Neural progenitor cell (in vitro differentiated cells): Measurements from ENCODE around the gene ATP5F1C. TPM values are rescaled to one million over a fixed set of nuclear protein-coding genes. Genes with fewer than 3 reads are reported as not detected.
"Not testable (repeated sequence)": the region's sequence is repeated elsewhere in the genome, so short reads cannot be mapped to it uniquely, and the experiment has no call there.

Experiments
- DNase-seq: peaks from one replicate; pipeline ENCODE4 v3.0.0-alpha.2; 2016; ENCODE audit warnings: low spot score
- H2AFZ ChIP-seq: fragments of 200-600 bp; sonication (generic); replicated peaks from 2 replicates; pipeline ENCODE4 v1.6.1; 2016; ENCODE audit warnings: antibody characterized with exemption
- H3F3A ChIP-seq: fragments of 200-600 bp; sonication (generic); 2 replicates; pipeline ENCODE4 v1.6.1; 2016; ENCODE audit warnings: antibody characterized with exemption, low read depth
- H3K27ac ChIP-seq: fragments of 200-600 bp; sonication (generic); 2 replicates; pipeline ENCODE4 v1.5.1; 2016; ENCODE audit warnings: mild to moderate bottlenecking
- H3K27me3 ChIP-seq: fragments of 200-600 bp; sonication (generic); 2 replicates; pipeline ENCODE4 v1.6.1; 2016; ENCODE audit warnings: mild to moderate bottlenecking, moderate library complexity
- H3K36me3 ChIP-seq: fragments of 200-600 bp; sonication (generic); 2 replicates; pipeline ENCODE4 v1.5.1; 2016
- H3K4me1 ChIP-seq: fragments of 200-600 bp; sonication (generic); 2 replicates; pipeline ENCODE4 v1.6.1; 2016; ENCODE audit warnings: mixed run types
- H3K4me2 ChIP-seq: fragments of 200-600 bp; sonication (generic); 2 replicates; pipeline ENCODE4 v1.6.1; 2016
- H3K4me3 ChIP-seq: fragments of 200-600 bp; sonication (generic); 2 replicates; pipeline ENCODE4 v1.5.1; 2016
- H3K79me2 ChIP-seq: fragments of 200-600 bp; sonication (generic); 2 replicates; pipeline ENCODE4 v1.6.1; 2016; ENCODE audit warnings: low read depth
- H3K9ac ChIP-seq: fragments of 200-600 bp; sonication (generic); 2 replicates; pipeline ENCODE4 v1.6.1; 2016
- H3K9me3 ChIP-seq: fragments of 200-600 bp; sonication (generic); 2 replicates; pipeline ENCODE4 v1.5.1; 2016; ENCODE audit warnings: low read depth
- H4K20me1 ChIP-seq: fragments of 200-600 bp; sonication (generic); 2 replicates; pipeline ENCODE4 v1.6.1; 2016; ENCODE audit warnings: low read depth
- H3K27ac Mint-ChIP-seq: 3 replicates; pipeline ENCODE4 v1.8.0; 2021; ENCODE audit warnings: mixed read lengths
- H3K27me3 Mint-ChIP-seq: 2 replicates; pipeline ENCODE4 v1.8.0; 2022; ENCODE audit warnings: low read depth, mild to moderate bottlenecking, inconsistent platforms, moderate library complexity, mixed read lengths; ENCODE audit not compliant: insufficient read depth
- H3K36me3 Mint-ChIP-seq: 3 replicates; pipeline ENCODE4 v1.8.0; 2021; ENCODE audit warnings: mixed read lengths
- H3K4me1 Mint-ChIP-seq: 3 replicates; pipeline ENCODE4 v1.8.0; 2021; ENCODE audit warnings: mixed read lengths
- H3K4me3 Mint-ChIP-seq: 3 replicates; pipeline ENCODE4 v1.8.0; 2021; ENCODE audit warnings: mild to moderate bottlenecking, moderate library complexity, mixed read lengths
- H3K9me3 Mint-ChIP-seq: 3 replicates; pipeline ENCODE4 v1.8.0; 2020; ENCODE audit warnings: mixed read lengths
- EZH2 ChIP-seq: fragments of 200-600 bp; sonication (generic); IDR thresholded peaks from 2 replicates; pipeline ENCODE4 v1.6.1; 2017; ENCODE audit warnings: antibody characterized with exemption, mild to moderate bottlenecking, moderate library complexity
- EZH2phosphoT487 ChIP-seq: fragments of 200-600 bp; sonication (generic); IDR thresholded peaks from 2 replicates; pipeline ENCODE4 v1.6.1; 2017; ENCODE audit warnings: antibody characterized with exemption
- total RNA-seq: library from RNA; depleted of rRNA; stranded (reverse); fragments of >200 nt; gene quantifications from 2 replicates; pipeline ENCODE4 v1.2.3, GENCODE V29; 2015; ENCODE audit warnings: low replicate concordance
- TF ChIP-seq, protein P1 (sequence below): fragments of 200-600 bp; sonication (generic); IDR thresholded peaks from 2 replicates; pipeline ENCODE4 v1.5.1; 2017; ENCODE audit warnings: antibody characterized with exemption, mild to moderate bottlenecking

ATP5F1C gene
- total RNA-seq, 1 donor from 2014 or later, result 466 TPM

DNA sequence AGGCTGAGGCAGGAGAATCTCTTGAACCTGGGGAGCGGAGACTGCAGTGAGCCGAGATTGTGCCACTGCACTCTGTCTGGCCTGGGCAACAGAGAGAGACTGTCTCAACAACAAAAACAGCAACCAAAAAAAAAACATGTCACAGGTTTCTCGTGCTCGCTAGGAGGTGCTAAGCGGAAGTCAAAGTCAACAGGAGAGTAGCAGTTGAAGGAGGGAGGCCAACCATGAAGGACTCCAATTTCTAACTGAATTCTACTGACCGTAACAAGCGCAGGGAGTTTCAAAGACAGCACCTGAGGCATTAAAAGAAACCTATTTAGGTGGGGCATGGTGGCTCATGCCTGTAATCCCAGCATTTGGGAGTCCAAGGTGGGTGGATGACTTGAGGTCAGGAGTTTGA lies 19.6 kb upstream of the ATP5F1C start:
- Histone ChIP-seq H3K27ac (no peak overlapping the region), H3F3A (no peaks in the 10 kb centered on the region), H4K20me1 (peaks cover 3% of the 10 kb centered on the region), H3K79me2 (no peaks in the 10 kb centered on the region), H2AFZ (no peak overlapping the region), H3K4me1 (no peaks in the 10 kb centered on the region), H3K4me2 (no peak overlapping the region), H3K9me3 (no peaks in the 10 kb centered on the region), H3K9ac (no peak overlapping the region), H3K4me3 (no peak overlapping the region), H3K36me3 (peaks cover 7% of the 10 kb centered on the region), H3K27me3 (no peaks in the 10 kb centered on the region)
- H3K36me3 Mint-ChIP-seq, result peaks cover 17% of the 10 kb centered on the region
- no peak for DNase-seq
- no peak overlapping the region for H3K27ac Mint-ChIP-seq
- no peak overlapping the region for H3K4me3 Mint-ChIP-seq
- peaks cover 4% of the 10 kb centered on the region for H3K4me1 Mint-ChIP-seq
- no peaks in the 10 kb centered on the region for H3K9me3 Mint-ChIP-seq
- TF ChIP-seq EZH2, result no peak
- no peak for TF ChIP-seq EZH2phosphoT487
- TF ChIP-seq, protein P1, sequence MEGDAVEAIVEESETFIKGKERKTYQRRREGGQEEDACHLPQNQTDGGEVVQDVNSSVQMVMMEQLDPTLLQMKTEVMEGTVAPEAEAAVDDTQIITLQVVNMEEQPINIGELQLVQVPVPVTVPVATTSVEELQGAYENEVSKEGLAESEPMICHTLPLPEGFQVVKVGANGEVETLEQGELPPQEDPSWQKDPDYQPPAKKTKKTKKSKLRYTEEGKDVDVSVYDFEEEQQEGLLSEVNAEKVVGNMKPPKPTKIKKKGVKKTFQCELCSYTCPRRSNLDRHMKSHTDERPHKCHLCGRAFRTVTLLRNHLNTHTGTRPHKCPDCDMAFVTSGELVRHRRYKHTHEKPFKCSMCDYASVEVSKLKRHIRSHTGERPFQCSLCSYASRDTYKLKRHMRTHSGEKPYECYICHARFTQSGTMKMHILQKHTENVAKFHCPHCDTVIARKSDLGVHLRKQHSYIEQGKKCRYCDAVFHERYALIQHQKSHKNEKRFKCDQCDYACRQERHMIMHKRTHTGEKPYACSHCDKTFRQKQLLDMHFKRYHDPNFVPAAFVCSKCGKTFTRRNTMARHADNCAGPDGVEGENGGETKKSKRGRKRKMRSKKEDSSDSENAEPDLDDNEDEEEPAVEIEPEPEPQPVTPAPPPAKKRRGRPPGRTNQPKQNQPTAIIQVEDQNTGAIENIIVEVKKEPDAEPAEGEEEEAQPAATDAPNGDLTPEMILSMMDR, result no peak
- H3K27me3 Mint-ChIP-seq, result no peaks in the 10 kb centered on the region

- Histone ChIP-seq H3K4me2 (no peak overlapping the region), H3K27me3 (no peaks in the 10 kb centered on the region), H3K9me3 (no peaks in the 10 kb centered on the region), H3K79me2 (no peaks in the 10 kb centered on the region), H2AFZ (no peak overlapping the region), H3K36me3 (no peaks in the 10 kb centered on the region), H3K9ac (no peak overlapping the region), H3K4me3 (no peak overlapping the region), H3K4me1 (no peaks in the 10 kb centered on the region), H3K27ac (no peak overlapping the region), H3F3A (no peaks in the 10 kb centered on the region), H4K20me1 (peaks cover 3% of the 10 kb centered on the region)
- H3K36me3 Mint-ChIP-seq, result peaks cover 26% of the 10 kb centered on the region
- no peak for DNase-seq
- H3K4me1 Mint-ChIP-seq, result peaks cover 4% of the 10 kb centered on the region
- H3K9me3 Mint-ChIP-seq, result no peaks in the 10 kb centered on the region
- TF ChIP-seq, protein P1, result no peak
- TF ChIP-seq EZH2 (no peak), EZH2phosphoT487 (no peak)
- no peaks in the 10 kb centered on the region for H3K27me3 Mint-ChIP-seq
- no peak overlapping the region for H3K27ac Mint-ChIP-seq
- H3K4me3 Mint-ChIP-seq, result no peak overlapping the region
Measured at GRCh38 chr10:7773845-7774801, 13.9 kb upstream of the ATP5F1C start.

GRCh38 chr10:7776777-7777176 lies 11.2 kb upstream of the ATP5F1C start:
- no peak overlapping the region for H3K27ac ChIP-seq
- H3K9me3 ChIP-seq, result no peaks in the 10 kb centered on the region
- H3K4me1 ChIP-seq, result no peaks in the 10 kb centered on the region
- peaks cover 4% of the 10 kb centered on the region for H3K4me1 Mint-ChIP-seq
- TF ChIP-seq EZH2phosphoT487 (no peak), EZH2 (no peak)
- TF ChIP-seq, protein P1, result no peak
- no peak overlapping the region for H3K27ac Mint-ChIP-seq
- DNase-seq, result no peak
- H3K27me3 ChIP-seq, result no peaks in the 10 kb centered on the region
- H2AFZ ChIP-seq, result no peak overlapping the region
- H3K9ac ChIP-seq, result no peak overlapping the region
- no peaks in the 10 kb centered on the region for H3K27me3 Mint-ChIP-seq
- H3K4me2 ChIP-seq, result no peak overlapping the region
- H3K4me3 ChIP-seq, result no peak overlapping the region
- H4K20me1 ChIP-seq, result no peaks in the 10 kb centered on the region
- peaks cover 5% of the 10 kb centered on the region for H3K36me3 ChIP-seq
- H3K9me3 Mint-ChIP-seq, result no peaks in the 10 kb centered on the region
- peaks cover 24% of the 10 kb centered on the region for H3K36me3 Mint-ChIP-seq
- no peaks in the 10 kb centered on the region for H3F3A ChIP-seq
- H3K4me3 Mint-ChIP-seq, result no peak overlapping the region
- peaks cover 9% of the 10 kb centered on the region for H3K79me2 ChIP-seq

- not testable (repeated sequence) for H3K4me1 Mint-ChIP-seq, H3F3A ChIP-seq, H3K27me3 Mint-ChIP-seq, H3K4me3 Mint-ChIP-seq, H2AFZ ChIP-seq, H3K9ac ChIP-seq, H3K27ac Mint-ChIP-seq, H3K9me3 ChIP-seq, H3K4me2 ChIP-seq, H3K9me3 Mint-ChIP-seq, H3K27ac ChIP-seq, H3K4me1 ChIP-seq, H3K4me3 ChIP-seq, DNase-seq, H3K27me3 ChIP-seq
- peaks cover 31% of the 10 kb centered on the region for H4K20me1 ChIP-seq
- peaks cover 13% of the 10 kb centered on the region for H3K36me3 ChIP-seq
- H3K36me3 Mint-ChIP-seq, result peaks cover 16% of the 10 kb centered on the region
- peaks cover 63% of the 10 kb centered on the region for H3K79me2 ChIP-seq
Measured at GRCh38 chr10:7782194-7782593, 5.8 kb upstream of the ATP5F1C start.
